HepG2 (cell line): ENCODE data around the gene HUNK. TPM values are rescaled to one million over a fixed set of nuclear protein-coding genes. Genes with fewer than 3 reads are reported as not detected.

Source experiments
- ATAC-seq: fragments of 200-7000 bp; cut with Tn5 transposase; 3 replicates; pipeline ENCODE4 v1.9.1; 2020; ENCODE audit warnings: mild to moderate bottlenecking, moderate library complexity
- BruUV-seq: library from RNA; stranded (reverse); fragments of 400-500 nt; replicated peaks from 2 replicates; lab custom pipeline; 2021; lab: Mats Ljungman, UMichigan
- CTCF ChIA-PET: fragments of 300-600 bp; formaldehyde crosslinking; extraction: SDS; loops from one replicate; lab custom pipeline; 2021; ENCODE audit warnings: low total read pairs, inconsistent platforms, low intra/inter-chr PET ratio; lab: Yijun Ruan, JAX
- POLR2A ChIA-PET: fragments of 350-600 bp; sonication (Branson Sonifier 250); formaldehyde crosslinking; loops from one replicate; lab custom pipeline; 2020; ENCODE audit warnings: antibody characterized with exemption, inconsistent platforms; lab: Yijun Ruan, JAX
- DNase-seq: peaks from one replicate; pipeline ENCODE4 v3.0.0-alpha.2; 2015; ENCODE audit warnings: low spot score
- FAIRE-seq: peaks from 3 replicates; lab custom pipeline; 2011; peaks lifted over from hg19 to GRCh38; lab: Jason Lieb, UNC
- H2AFZ ChIP-seq: one replicate; pipeline ENCODE4 v1.6.1; 2011; ENCODE audit warnings: low read length, inconsistent platforms
- H3K27ac ChIP-seq: fragments of 300-600 bp; 3 replicates; pipeline ENCODE4 v1.8.0; 2011; ENCODE audit warnings: mixed run types, mild to moderate bottlenecking, mixed read lengths, low read length, inconsistent platforms; ENCODE audit not compliant: insufficient read depth; ENCODE audit errors: extremely low read length
- H3K27me3 ChIP-seq, 2 experiments: fragments of 200-600 bp in 1 of 2; 2 replicates in 1 of 2; 3 replicates in 1 of 2; pipeline versions ENCODE4 v1.6.0 to v1.8.0; 2011; ENCODE audit warnings: low read length in 2 of 2, mild to moderate bottlenecking in 2 of 2, moderate library complexity in 2 of 2, inconsistent platforms in 1 of 2; ENCODE audit not compliant: insufficient read depth in 2 of 2, control insufficient read depth in 1 of 2
- H3K36me3 ChIP-seq, 2 experiments: fragments of 200-600 bp in 1 of 2; replicated peaks in 1 of 2; 2 replicates in 1 of 2; 3 replicates in 1 of 2; pipeline versions ENCODE4 v1.5.1 to v1.8.0; 2011; ENCODE audit warnings: low read length in 2 of 2, inconsistent platforms in 1 of 2; ENCODE audit not compliant: insufficient read depth in 2 of 2, control insufficient read depth in 1 of 2
- H3K4me1 ChIP-seq: 2 replicates; pipeline ENCODE4 v1.5.1; 2012; ENCODE audit warnings: low read length, inconsistent platforms; ENCODE audit not compliant: insufficient read depth
- H3K4me2 ChIP-seq: 2 replicates; pipeline ENCODE4 v1.6.0; 2011; ENCODE audit warnings: low read depth, low read length, inconsistent platforms
- H3K4me3 ChIP-seq, 3 experiments: fragments of 200-600 bp in 1 of 3; sonication (generic), shearing (Covaris generic) in 1 of 3; replicated peaks in 1 of 3; 2 replicates each; pipeline ENCODE4 v1.5.1; 2011 to 2016; ENCODE audit warnings: low read length in 3 of 3, inconsistent platforms in 2 of 3, low read depth in 2 of 3, mild to moderate bottlenecking in 2 of 3, control low read depth in 1 of 3, mixed read lengths in 1 of 3; ENCODE audit not compliant: insufficient read depth in 1 of 3
- H3K79me2 ChIP-seq: one replicate; pipeline ENCODE4 v1.6.1; 2011; ENCODE audit warnings: low read length, inconsistent platforms; ENCODE audit not compliant: insufficient read depth
- H3K9ac ChIP-seq: 2 replicates; pipeline ENCODE4 v1.6.0; 2011; ENCODE audit warnings: mild to moderate bottlenecking, low read depth, low read length, inconsistent platforms; ENCODE audit not compliant: insufficient read depth
- H3K9me3 ChIP-seq: 2 replicates; pipeline ENCODE4 v1.5.1; 2012; ENCODE audit warnings: mild to moderate bottlenecking, low read length
- H4K20me1 ChIP-seq: 2 replicates; pipeline ENCODE4 v1.6.0; 2011; ENCODE audit warnings: inconsistent platforms, mild to moderate bottlenecking, low read length, moderate library complexity; ENCODE audit not compliant: insufficient read depth
- AKAP8 ChIP-seq: sonication (generic); formaldehyde crosslinking; IDR thresholded peaks from 2 replicates; pipeline ENCODE4 v1.5.1; 2020; ENCODE audit warnings: mild to moderate bottlenecking, missing genetic modification reagents
- ATF3 ChIP-seq: sonication (generic); formaldehyde crosslinking; IDR thresholded peaks from 2 replicates; pipeline ENCODE4 v1.4.0; 2020; ENCODE audit warnings: missing genetic modification reagents
- E2F1 ChIP-seq: sonication (generic); formaldehyde crosslinking; IDR thresholded peaks from 2 replicates; pipeline ENCODE4 v1.5.0; 2020; ENCODE audit warnings: missing genetic modification reagents
- FOXM1 ChIP-seq: sonication (generic); formaldehyde crosslinking; IDR thresholded peaks from 2 replicates; pipeline ENCODE4 v1.5.0; 2020; ENCODE audit warnings: missing genetic modification reagents
- GPBP1L1 ChIP-seq: sonication (generic); formaldehyde crosslinking; IDR thresholded peaks from 2 replicates; pipeline ENCODE4 v1.5.0; 2020; ENCODE audit warnings: mild to moderate bottlenecking, missing genetic modification reagents
- KDM1A ChIP-seq: IDR thresholded peaks from 2 replicates; pipeline ENCODE4 v1.6.1; 2016; ENCODE audit warnings: missing compliant biosample characterization
- MTF2 ChIP-seq: sonication (generic); formaldehyde crosslinking; IDR thresholded peaks from 2 replicates; pipeline ENCODE4 v1.5.0; 2020; ENCODE audit warnings: missing genetic modification reagents, borderline replicate concordance
- POLR2A ChIP-seq, 2 experiments: IDR thresholded peaks; 2 replicates each; pipeline ENCODE4 v1.6.1; 2011; ENCODE audit warnings: low read depth in 2 of 2, low read length in 2 of 2, mild to moderate bottlenecking in 1 of 2, moderate library complexity in 1 of 2; ENCODE audit not compliant: insufficient read depth in 1 of 2
- REL ChIP-seq: sonication (generic); formaldehyde crosslinking; conservative IDR thresholded peaks from 2 replicates; pipeline ENCODE4 v1.8.0; 2022; ENCODE audit warnings: mild to moderate bottlenecking, missing genetic modification reagents, moderate library complexity
- TAF15 ChIP-seq: fragments of 200-400 bp; formaldehyde crosslinking; IDR thresholded peaks from one replicate; pipeline ENCODE4 v1.6.1; 2018; ENCODE audit warnings: mild to moderate bottlenecking, low read depth, low read length; ENCODE audit not compliant: poor library complexity, severe bottlenecking
- YEATS2 ChIP-seq: sonication (generic); formaldehyde crosslinking; IDR thresholded peaks from 2 replicates; pipeline ENCODE4 v1.4.0; 2020; ENCODE audit warnings: missing genetic modification reagents, borderline replicate concordance
- ZFP1 ChIP-seq: IDR thresholded peaks from 2 replicates; pipeline ENCODE4 v1.6.1; 2016
- ZKSCAN8 ChIP-seq: IDR thresholded peaks from 2 replicates; pipeline ENCODE4 v1.6.1; 2016; ENCODE audit warnings: borderline replicate concordance, missing genetic modification reagents, missing compliant biosample characterization
- ZNF550 ChIP-seq: sonication (generic); formaldehyde crosslinking; IDR thresholded peaks from 2 replicates; pipeline ENCODE4 v1.4.0; 2020; ENCODE audit warnings: mild to moderate bottlenecking, missing genetic modification reagents, borderline replicate concordance
- ZNF562 ChIP-seq: sonication (generic); formaldehyde crosslinking; IDR thresholded peaks from 2 replicates; pipeline ENCODE4 v1.8.0; 2022; ENCODE audit warnings: missing genetic modification reagents, borderline replicate concordance
- ZNF766 ChIP-seq: sonication (generic); formaldehyde crosslinking; IDR thresholded peaks from 2 replicates; pipeline ENCODE4 v1.5.0; 2020; ENCODE audit warnings: missing genetic modification reagents, borderline replicate concordance
- ZSCAN30 ChIP-seq: sonication (generic); formaldehyde crosslinking; IDR thresholded peaks from 2 replicates; pipeline ENCODE4 v1.5.0; 2020; ENCODE audit warnings: mild to moderate bottlenecking, missing genetic modification reagents
- WGBS: methylation state at CpG from one replicate; pipeline ENCODE4 v1.1.6; 2017; ENCODE audit warnings: low lambda C conversion rate; 5-methylcytosine and 5-hydroxymethylcytosine counted together
- in situ Hi-C: cut with HindIII; loops from 2 replicates; pipeline ENCODE4 v1.10.0; 2017; ENCODE audit warnings: low pct_unique_long_range_greater_than_20kb; ENCODE audit not compliant: extremely low pct_ligation_motif_present
- intact Hi-C: fragments of 100-400 bp; cut with micrococcal nuclease; formaldehyde crosslinking; loops from one replicate; pipeline ENCODE4 v1.10.0; 2022; ENCODE audit not compliant: unreplicated experiment
- polyA plus RNA-seq, 8 experiments: library from polyadenylated mRNA; depleted of rRNA in 3 of 8; stranded (reverse) in 7 of 8; unstranded in 1 of 8; fragments of >200 nt; fragmentation: Illumina TruSeq in 4 of 8; extraction: Trizol in 4 of 8; gene quantifications; 2 replicates each; pipeline versions ENCODE4 v1.2.1 to v1.2.3, GENCODE V29; 2011 to 2016; ENCODE audit warnings: low read depth in 4 of 8, missing spikeins in 1 of 8, mixed read lengths in 1 of 8; ENCODE audit not compliant: insufficient read depth in 1 of 8
- total RNA-seq, 5 experiments: library from RNA; depleted of rRNA; stranded (reverse); fragments of >200 nt; fragmentation: Illumina TruSeq; extraction: Trizol; gene quantifications; 2 replicates each; pipeline ENCODE4 v1.2.3, GENCODE V29; 2016; ENCODE audit warnings: low read depth in 1 of 5
- TF ChIP-seq, protein P1 (sequence below), 2 experiments: fragments of 450-650 bp in 1 of 2; sonication (generic) in 1 of 2; formaldehyde crosslinking; IDR thresholded peaks; 2 replicates each; pipeline versions ENCODE4 v1.5.0 to v1.8.0; 2020 to 2022; ENCODE audit warnings: mild to moderate bottlenecking in 1 of 2, missing genetic modification reagents in 1 of 2

HUNK gene
- total and polyA plus RNA-seq, 2 of the 13 experiments (the other 11 are each of a cell fraction or from before 2014, with no cell fraction given) = 1.8 to 1.9 TPM

GRCh38 chr21:32048353-32048752 is 175.5 kb downstream of the HUNK start:
- intact Hi-C loops (no loop called here), in situ Hi-C loops (no loop called here)
- H3K79me2 ChIP-seq = no peaks in the 10 kb centered on the region
- no peak overlapping the region for H2AFZ ChIP-seq
- FAIRE-seq (no peak), DNase-seq (no peak), ATAC-seq (no peak)
- TF ChIP-seq AKAP8 (CRISPR knock-in tag) (no peak), ZKSCAN8 (CRISPR knock-in tag) (no peak), KDM1A (CRISPR knock-in tag) (no peak), ZFP1 (CRISPR knock-in tag) (no peak), POLR2A (IDR thresholded peaks at IDR 0.05; ENCODE audit: insufficient read depth in 1 of 2, low read depth in 2 of 2, low read length in 2 of 2) (no peak), ZNF766 (CRISPR knock-in tag) (no peak), MTF2 (CRISPR knock-in tag) (no peak), ZSCAN30 (CRISPR knock-in tag) (no peak), ATF3 (CRISPR knock-in tag) (no peak), ZNF562 (CRISPR knock-in tag) (no peak), E2F1 (CRISPR knock-in tag) (no peak), FOXM1 (CRISPR knock-in tag) (no peak), ZNF550 (CRISPR knock-in tag) (no peak), REL (no peak), GPBP1L1 (CRISPR knock-in tag) (no peak), YEATS2 (CRISPR knock-in tag) (no peak), TAF15 (no peak)
- TF ChIP-seq, protein P1, sequence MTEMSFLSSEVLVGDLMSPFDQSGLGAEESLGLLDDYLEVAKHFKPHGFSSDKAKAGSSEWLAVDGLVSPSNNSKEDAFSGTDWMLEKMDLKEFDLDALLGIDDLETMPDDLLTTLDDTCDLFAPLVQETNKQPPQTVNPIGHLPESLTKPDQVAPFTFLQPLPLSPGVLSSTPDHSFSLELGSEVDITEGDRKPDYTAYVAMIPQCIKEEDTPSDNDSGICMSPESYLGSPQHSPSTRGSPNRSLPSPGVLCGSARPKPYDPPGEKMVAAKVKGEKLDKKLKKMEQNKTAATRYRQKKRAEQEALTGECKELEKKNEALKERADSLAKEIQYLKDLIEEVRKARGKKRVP (CRISPR knock-in tag; IDR thresholded peaks at IDR 0.05) = no peak
- no peaks in the 10 kb centered on the region for H4K20me1 ChIP-seq
- no peaks in the 10 kb centered on the region for H3K36me3 ChIP-seq
- no peaks in the 10 kb centered on the region for H3K4me1 ChIP-seq
- H3K27ac ChIP-seq = no peak overlapping the region
- no TSS peak for BruUV-seq
- no peaks in the 10 kb centered on the region for H3K9me3 ChIP-seq
- POLR2A ChIA-PET = no interaction called here
- CTCF ChIA-PET = no interaction called here
- 29% methylated on average over 4 of the region's 4 CpGs for WGBS
- no peak overlapping the region for H3K4me2 ChIP-seq
- no peak overlapping the region for H3K9ac ChIP-seq
- H3K4me3 ChIP-seq = no peak overlapping the region
- H3K27me3 ChIP-seq = peaks cover 0 to 1% of the 10 kb centered on the region in 2 experiments; a peak in 1 of 5 replicates
